GM10847 (cell line): ENCODE measurements around the gene SCN2B.

Experiments used
- POLR2A ChIP-seq: IDR thresholded peaks from 2 replicates; pipeline ENCODE4 v1.6.1; 2011; ENCODE audit not compliant: insufficient read length; ENCODE audit errors: extremely low read depth

The SCN2B gene

GRCh38 chr11:118212131-118212725 is 35.8 kb upstream of the SCN2B start:
- TF ChIP-seq POLR2A: no peak

GRCh38 chr11:118211006-118211405 is 34.6 kb upstream of the SCN2B start:
- TF ChIP-seq POLR2A: no peak

- TF ChIP-seq POLR2A: no peak
Observed at GRCh38 chr11:118210323-118210722, 33.9 kb upstream of the SCN2B start.

GRCh38 chr11:118209033-118209432 is 32.6 kb upstream of the SCN2B start:
- TF ChIP-seq POLR2A: no peak

- no peak for TF ChIP-seq POLR2A
Observed at GRCh38 chr11:118207079-118207478, 30.6 kb upstream of the SCN2B start.

GRCh38 chr11:118206391-118207031 is 30.1 kb upstream of the SCN2B start:
- no peak for TF ChIP-seq POLR2A

GRCh38 chr11:118205606-118206378 is 29.4 kb upstream of the SCN2B start:
- TF ChIP-seq POLR2A: no peak

GRCh38 chr11:118202599-118203422 is 26.4 kb upstream of the SCN2B start:
- TF ChIP-seq POLR2A: no peak

GRCh38 chr11:118201966-118202365 is 25.5 kb upstream of the SCN2B start:
- no peak for TF ChIP-seq POLR2A

GRCh38 chr11:118200901-118201680 is 24.7 kb upstream of the SCN2B start:
- no peak for TF ChIP-seq POLR2A

- no peak for TF ChIP-seq POLR2A
Observed at GRCh38 chr11:118200497-118200896, 24.1 kb upstream of the SCN2B start.

- TF ChIP-seq POLR2A: no peak
Observed at GRCh38 chr11:118199135-118199534, 22.7 kb upstream of the SCN2B start.

- no peak for TF ChIP-seq POLR2A
Observed at GRCh38 chr11:118198370-118198769, 21.9 kb upstream of the SCN2B start.

GRCh38 chr11:118194835-118195627 is 18.6 kb upstream of the SCN2B start:
- no peak for TF ChIP-seq POLR2A
